OCI-LY7 (cell line): ENCODE data around the gene CDON.

Source experiments
- CTCF ChIP-seq: fragments of 200-600 bp; sonication (generic); conservative IDR thresholded peaks from 2 replicates; pipeline ENCODE4 v1.5.1; 2014; ENCODE audit warnings: mild to moderate bottlenecking, antibody characterized with exemption, low read length, moderate library complexity, mixed read lengths
- EZH2phosphoT487 ChIP-seq: fragments of 200-600 bp; sonication (generic); IDR thresholded peaks from 2 replicates; pipeline ENCODE4 v1.6.1; 2018; ENCODE audit warnings: low read depth, borderline replicate concordance, mild to moderate bottlenecking, mixed run types, antibody characterized with exemption, low read length, moderate library complexity, mixed read lengths

DNA sequence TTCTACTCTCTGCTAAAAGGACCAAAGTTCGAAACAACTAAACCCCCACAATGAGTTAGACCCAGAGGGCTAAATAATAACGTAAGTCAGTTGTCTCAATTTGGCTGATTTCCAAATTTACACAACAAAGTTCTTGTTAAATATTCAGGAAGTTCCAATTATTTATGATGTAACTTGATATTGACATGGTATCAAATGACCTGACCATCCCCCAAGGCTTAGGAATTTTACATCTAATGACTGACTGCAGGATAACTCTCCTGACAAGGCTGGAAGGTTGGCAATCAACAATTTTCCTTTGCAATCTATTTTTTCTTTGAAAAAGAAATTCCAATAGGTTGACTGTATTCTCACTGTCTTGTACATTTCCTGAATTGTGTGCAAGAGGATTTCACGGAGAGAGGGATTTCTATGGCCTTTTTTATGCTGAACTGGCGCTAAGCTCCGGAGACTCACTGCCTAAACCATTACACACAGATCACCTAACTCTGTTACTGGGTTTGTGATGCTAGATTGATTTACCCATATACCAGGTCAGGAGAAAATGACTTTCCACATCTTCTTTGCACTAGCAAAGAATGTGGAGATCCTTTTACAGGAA, 9.6 kb upstream of the CDON start:
- no peak for TF ChIP-seq CTCF
- no peak for TF ChIP-seq EZH2phosphoT487
